ENCODE measurements around the gene ETV6. TPM values are rescaled to one million over a fixed set of nuclear protein-coding genes. Genes with fewer than 3 reads are reported as not detected.

The ETV6 gene
- total and polyA plus RNA-seq, 9 of the 15 experiments (the other 6 are each of a cell fraction or from before 2014, with no cell fraction given) = 0.81 to 12.7 (median 4.1) TPM

GRCh38 chr12:11897923-11898322 lies 248.4 kb downstream of the ETV6 start:
- intact Hi-C loops (cut with micrococcal nuclease) (loop anchor here (10.0 kb wide), 1 partner anchor 163 kb away; no protein-coding TSS in a partner anchor), in situ Hi-C loops (cut with MboI) (no loop called here)
- BruUV-seq (replicated peaks) = no TSS peak
- H3K4me2 ChIP-seq (ENCODE audit: insufficient read depth, low read length) = no peak overlapping the region
- H3K4me3 ChIP-seq = no peak overlapping the region
- H3K36me3 ChIP-seq (ENCODE audit: control insufficient read depth, insufficient read depth, low read length) = no peaks in the 10 kb centered on the region
- POLR2A ChIA-PET = no interaction called here
- H2AFZ ChIP-seq (ENCODE audit: low read depth, low read length) = no peak overlapping the region
- H3K79me2 ChIP-seq (ENCODE audit: control insufficient read depth, insufficient read depth, low read length) = no peaks in the 10 kb centered on the region
- no peak overlapping the region for H3K9ac ChIP-seq (ENCODE audit: insufficient read depth in 1 of 2, low read depth in 2 of 2, low read length in 2 of 2)
- no peak for FAIRE-seq
- H3K4me1 ChIP-seq (replicated peaks in 1 of 2; ENCODE audit: control insufficient read depth in 2 of 2, insufficient read depth in 2 of 2, low read length in 2 of 2) = no peaks in the 10 kb centered on the region
- 0% methylated on average over 2 of the region's 2 CpGs for WGBS (ENCODE audit: insufficient coverage, low coverage, missing lambda C conversion rate)
- peak in 1 of 4 experiments; percentile 50 for DNase-seq (ENCODE audit: extremely low read depth in 1 of 4, low spot score in 3 of 4)
- H3K9me1 ChIP-seq (ENCODE audit: control insufficient read depth, insufficient read depth, low read length) = no peaks in the 10 kb centered on the region
- CTCF ChIA-PET (ENCODE audit: low intra/inter-chr PET ratio) = no interaction called here
- no peaks in the 10 kb centered on the region for H3K27me3 ChIP-seq (ENCODE audit: control insufficient read depth in 2 of 2, insufficient read depth in 2 of 2, low read length in 2 of 2)
- no peak; the same call in 1 of the 3 replicates for ATAC-seq
- H4K20me1 ChIP-seq (replicated peaks; ENCODE audit: control insufficient read depth, insufficient read depth, low read length) = no peaks in the 10 kb centered on the region
- no peak overlapping the region for H3K27ac ChIP-seq (ENCODE audit: extremely low read depth, low read depth, low read length)
- H3K9me3 ChIP-seq (replicated peaks; ENCODE audit: control insufficient read depth, insufficient read depth, low read depth, low read length) = no peaks in the 10 kb centered on the region
- 0 out of 4 replicates have a peak, but pooled peaks of 1 of the 2 experiments have one; percentile 16 for TF ChIP-seq RCOR1 (IDR thresholded peaks at IDR 0.05; ENCODE audit: borderline replicate concordance in 1 of 2, low read depth in 2 of 2, low read length in 2 of 2)
- TF ChIP-seq NCOR1 (IDR thresholded peaks at IDR 0.05) = peak; percentile 42; the same call in 1 of the 2 replicates
- TF ChIP-seq CXXC5 (CRISPR knock-in tag; IDR thresholded peaks at IDR 0.05) = 0 out of 2 replicates have a peak, but pooled peaks have one; percentile 12
- 0 out of 2 replicates have a peak, but pooled peaks have one; percentile 50 for TF ChIP-seq SOX6 (IDR thresholded peaks at IDR 0.05)
- no peak for TF ChIP-seq GATAD2B (IDR thresholded peaks at IDR 0.05; ENCODE audit: borderline replicate concordance)
- TF ChIP-seq TAL1 (IDR thresholded peaks at IDR 0.05) = peak; percentile 68
- TF ChIP-seq ARID1B (IDR thresholded peaks at IDR 0.05) = peak; percentile 75
- peak; percentile 56; the same call in 1 of the 2 replicates for TF ChIP-seq MTA2 (IDR thresholded peaks at IDR 0.05; ENCODE audit: low read depth)
- TF ChIP-seq CBFA2T3 (IDR thresholded peaks at IDR 0.05) = peak; percentile 73
- TF ChIP-seq TEAD4 (IDR thresholded peaks at IDR 0.05; ENCODE audit: low read length) = peak; percentile 42
- no peak for TF ChIP-seq TEAD4 (CRISPR knock-in tag; IDR thresholded peaks at IDR 0.05; ENCODE audit: borderline replicate concordance)
- TF ChIP-seq MLX (CRISPR knock-in tag; conservative IDR thresholded peaks at IDR 0.05) = no peak
- TF ChIP-seq ID3 (CRISPR knock-in tag; IDR thresholded peaks at IDR 0.05) = no peak
- 0 out of 2 replicates have a peak, but pooled peaks have one; percentile 55 for TF ChIP-seq ID3 (tag; IDR thresholded peaks at IDR 0.05)
- TF ChIP-seq POLR2AphosphoS5 (IDR thresholded peaks at IDR 0.05; ENCODE audit: control insufficient read depth, insufficient read depth, low read depth, low read length) = 0 out of 2 replicates have a peak, but pooled peaks have one; percentile 20
- TF ChIP-seq MITF (IDR thresholded peaks at IDR 0.05) = peak; percentile 50; the same call in 1 of the 2 replicates
- TF ChIP-seq MAX (CRISPR knock-in tag; IDR thresholded peaks at IDR 0.05) = no peak
- TF ChIP-seq CCAR2 (IDR thresholded peaks at IDR 0.05; ENCODE audit: low read depth, low read length) = no peak
- TF ChIP-seq SMARCE1 (IDR thresholded peaks at IDR 0.05) = peak; percentile 58; the same call in 1 of the 2 replicates
- peak; percentile 71 for TF ChIP-seq TCF3 (CRISPR knock-in tag; IDR thresholded peaks at IDR 0.05)
- TF ChIP-seq TRIM24 (IDR thresholded peaks at IDR 0.05) = peak in 1 of 2 experiments; percentile 32; a peak in 1 of 4 replicates
- peak; percentile 65; the same call in 1 of the 2 replicates for TF ChIP-seq CTBP1 (IDR thresholded peaks at IDR 0.05; ENCODE audit: borderline replicate concordance)
- peak; percentile 51 for TF ChIP-seq EP300 (IDR thresholded peaks at IDR 0.05; ENCODE audit: low read length)
- no peak for TF ChIP-seq DIDO1 (tag; IDR thresholded peaks at IDR 0.05; ENCODE audit: low read depth)
